Measurements from ENCODE around the gene MSI1. TPM values are rescaled to one million over a fixed set of nuclear protein-coding genes. Genes with fewer than 3 reads are reported as not detected.

Gene MSI1
- total and polyA plus RNA-seq, 2 of the 13 experiments (the other 11 are each of a cell fraction or from before 2014, with no cell fraction given): 0.09 to 0.46 TPM

GRCh38 chr12:120363274-120363855 lies 5.6 kb downstream of the MSI1 start (continued):
- no peak for TF ChIP-seq ZBTB38 (CRISPR knock-in tag; IDR thresholded peaks at IDR 0.05)

- Histone ChIP-seq H3K4me1 (ENCODE audit: insufficient read depth, low read length) (peaks cover 30% of the 10 kb centered on the region), H3K79me2 (ENCODE audit: insufficient read depth, low read length) (no peaks in the 10 kb centered on the region), H2AFZ (ENCODE audit: low read length) (no peak overlapping the region), H3K9me3 (ENCODE audit: low read length) (no peaks in the 10 kb centered on the region), H3K9ac (ENCODE audit: insufficient read depth, low read depth, low read length) (no peak overlapping the region), H4K20me1 (ENCODE audit: insufficient read depth, low read length) (no peaks in the 10 kb centered on the region), H3K27ac (ENCODE audit: extremely low read length, insufficient read depth, low read length) (no peak overlapping the region), H3K36me3 (replicated peaks in 1 of 2; ENCODE audit: control insufficient read depth in 1 of 2, insufficient read depth in 2 of 2, low read length in 2 of 2) (no peaks in the 10 kb centered on the region), H3K27me3 (ENCODE audit: control insufficient read depth in 1 of 2, insufficient read depth in 2 of 2, low read length in 2 of 2) (peaks cover under 1 to 8% of the 10 kb centered on the region in 2 experiments), H3K4me3 (replicated peaks in 1 of 3; ENCODE audit: insufficient read depth in 1 of 3, low read depth in 2 of 3, low read length in 3 of 3) (no peak overlapping the region), H3K4me2 (ENCODE audit: low read depth, low read length) (no peak overlapping the region)
- TF ChIP-seq YEATS4 (CRISPR knock-in tag; IDR thresholded peaks at IDR 0.05; ENCODE audit: borderline replicate concordance): no peak
- peak; percentile 77; the same call in 1 of the 2 replicates for TF ChIP-seq ZBTB33 (CRISPR knock-in tag; IDR thresholded peaks at IDR 0.05)
- no peak for TF ChIP-seq TFDP1 (CRISPR knock-in tag; IDR thresholded peaks at IDR 0.05; ENCODE audit: borderline replicate concordance)
- TF ChIP-seq ZNF30 (CRISPR knock-in tag; IDR thresholded peaks at IDR 0.05): no peak
- no peak for TF ChIP-seq ZNF230 (CRISPR knock-in tag; IDR thresholded peaks at IDR 0.05)
- no peak for TF ChIP-seq NCOA2 (CRISPR knock-in tag; IDR thresholded peaks at IDR 0.05)
- no peak for TF ChIP-seq FLYWCH1 (CRISPR knock-in tag; IDR thresholded peaks at IDR 0.05)
- FAIRE-seq: no peak
- no peak for DNase-seq (ENCODE audit: low spot score)
- in situ Hi-C loops (cut with HindIII; ENCODE audit: extremely low pct_ligation_motif_present, low pct_unique_long_range_greater_than_20kb): no loop called here
- ChIA-PET CTCF (ENCODE audit: low intra/inter-chr PET ratio, low total read pairs) (no interaction called here), POLR2A (no interaction called here)
- no TSS peak for BruUV-seq (replicated peaks)
- intact Hi-C loops (cut with micrococcal nuclease; ENCODE audit: unreplicated experiment): no loop called here
- 61% methylated on average over 10 of the region's 14 CpGs for WGBS (ENCODE audit: low lambda C conversion rate)
- ATAC-seq: no peak
Observed at GRCh38 chr12:120362516-120363273, 6.3 kb downstream of the MSI1 start.
